Right atrium auricular region (tissue), 2 donors: ENCODE measurements around the gene FKRP. TPM values are rescaled to one million over a fixed set of nuclear protein-coding genes. Genes with fewer than 3 reads are reported as not detected.
"Not testable (repeated sequence)": the region's sequence is repeated elsewhere in the genome, so short reads cannot be mapped to it uniquely, and the experiment has no call there.

Experiments used
- DNase-seq: peaks from one replicate; pipeline ENCODE4 v3.0.0-alpha.2; 2019; ENCODE audit warnings: low spot score
- H3K27ac ChIP-seq, 2 donors: fragments of 200-600 bp; sonication (generic); 1 replicate in 1 of 2; 2 replicates in 1 of 2; pipeline ENCODE4 v1.5.1; 2016 to 2019
- H3K27me3 ChIP-seq, 2 donors: fragments of 200-600 bp; sonication (generic); one replicate each; pipeline versions ENCODE4 v1.5.1 to v1.6.0; 2017 to 2019
- H3K36me3 ChIP-seq: fragments of 200-600 bp; sonication (generic); one replicate; pipeline ENCODE4 v1.5.1; 2016
- H3K4me1 ChIP-seq, 2 donors: fragments of 200-600 bp; sonication (generic); one replicate each; pipeline versions ENCODE4 v1.5.1 to v1.6.0; 2017 to 2019
- H3K4me3 ChIP-seq, 2 donors: fragments of 200-600 bp; sonication (generic); 1 replicate in 1 of 2; 2 replicates in 1 of 2; pipeline ENCODE4 v1.5.1; 2017 to 2019; ENCODE audit warnings: mild to moderate bottlenecking in 1 of 2, moderate library complexity in 1 of 2
- H3K9me3 ChIP-seq, 2 donors: fragments of 200-600 bp; sonication (generic); one replicate each; pipeline ENCODE4 v1.5.1; 2019
- total RNA-seq, 2 donors: library from RNA; depleted of rRNA; stranded (reverse); fragments of >200 nt; gene quantifications; one replicate each; pipeline ENCODE4 v1.1.0, GENCODE V29; 2016
- TF ChIP-seq, protein P1 (sequence below), 2 donors: fragments of 200-600 bp; sonication (generic); IDR thresholded peaks; one replicate each; pipeline ENCODE4 v1.5.1; 2019; ENCODE audit warnings: antibody characterized with exemption in 2 of 2

FKRP gene
- total RNA-seq, 2 donors from 2014 or later, result 20.3 to 23.8 TPM

DNA sequence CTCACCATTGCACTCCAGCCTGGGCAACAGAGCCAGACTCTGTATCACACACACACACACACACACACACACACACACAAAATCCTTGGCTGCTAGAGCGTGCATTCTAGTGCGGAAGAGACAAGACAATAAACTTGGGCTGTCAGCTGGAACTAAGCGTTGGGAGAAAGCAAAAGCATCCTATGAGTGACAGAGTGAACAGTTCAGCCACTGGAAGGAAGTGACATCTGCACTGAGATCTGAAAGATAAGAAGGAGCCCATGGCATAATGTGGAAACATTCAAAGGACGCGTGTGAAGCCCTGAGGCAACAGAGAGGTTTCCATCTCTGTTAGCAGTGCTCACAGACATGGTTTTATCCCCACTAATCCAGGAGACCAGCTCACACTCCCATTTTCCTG, 46.1 kb downstream of the FKRP start:
- H3K27me3 ChIP-seq, result no peaks in the 10 kb centered on the region
- no peaks in the 10 kb centered on the region for H3K9me3 ChIP-seq
- H3K27ac ChIP-seq, result no peak overlapping the region
- TF ChIP-seq, protein P1, sequence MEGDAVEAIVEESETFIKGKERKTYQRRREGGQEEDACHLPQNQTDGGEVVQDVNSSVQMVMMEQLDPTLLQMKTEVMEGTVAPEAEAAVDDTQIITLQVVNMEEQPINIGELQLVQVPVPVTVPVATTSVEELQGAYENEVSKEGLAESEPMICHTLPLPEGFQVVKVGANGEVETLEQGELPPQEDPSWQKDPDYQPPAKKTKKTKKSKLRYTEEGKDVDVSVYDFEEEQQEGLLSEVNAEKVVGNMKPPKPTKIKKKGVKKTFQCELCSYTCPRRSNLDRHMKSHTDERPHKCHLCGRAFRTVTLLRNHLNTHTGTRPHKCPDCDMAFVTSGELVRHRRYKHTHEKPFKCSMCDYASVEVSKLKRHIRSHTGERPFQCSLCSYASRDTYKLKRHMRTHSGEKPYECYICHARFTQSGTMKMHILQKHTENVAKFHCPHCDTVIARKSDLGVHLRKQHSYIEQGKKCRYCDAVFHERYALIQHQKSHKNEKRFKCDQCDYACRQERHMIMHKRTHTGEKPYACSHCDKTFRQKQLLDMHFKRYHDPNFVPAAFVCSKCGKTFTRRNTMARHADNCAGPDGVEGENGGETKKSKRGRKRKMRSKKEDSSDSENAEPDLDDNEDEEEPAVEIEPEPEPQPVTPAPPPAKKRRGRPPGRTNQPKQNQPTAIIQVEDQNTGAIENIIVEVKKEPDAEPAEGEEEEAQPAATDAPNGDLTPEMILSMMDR (IDR thresholded peaks at IDR 0.05), result no peak
- no peaks in the 10 kb centered on the region for H3K36me3 ChIP-seq
- peaks cover 0 to 15% of the 10 kb centered on the region in 2 donors for H3K4me1 ChIP-seq
- no peak for DNase-seq
- H3K4me3 ChIP-seq, result no peak overlapping the region

DNA sequence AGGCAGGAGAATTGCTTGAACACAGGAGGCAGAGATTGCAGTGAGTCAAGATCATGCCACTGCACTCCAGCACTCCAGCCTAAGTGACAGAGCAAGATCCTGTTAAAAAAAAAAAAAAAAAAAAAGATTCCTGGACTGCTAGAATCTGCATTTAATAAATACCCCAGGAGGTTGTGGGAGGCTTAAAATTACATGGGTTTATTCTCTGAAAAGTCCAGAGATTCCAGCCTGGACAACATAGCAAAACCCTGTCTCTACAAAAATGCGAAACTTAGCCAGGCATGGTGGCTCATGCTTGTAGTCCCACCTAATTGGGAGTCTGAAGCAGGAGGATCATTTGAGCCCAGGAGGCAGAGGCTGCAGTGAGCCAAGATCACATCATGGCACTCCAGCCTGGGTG, 52.0 kb downstream of the FKRP start:
- DNase-seq, result no peak
- no peaks in the 10 kb centered on the region for H3K9me3 ChIP-seq
- H3K36me3 ChIP-seq, result no peaks in the 10 kb centered on the region
- H3K27ac ChIP-seq, result no peak overlapping the region
- no peak overlapping the region for H3K4me3 ChIP-seq
- TF ChIP-seq, protein P1 (IDR thresholded peaks at IDR 0.05), result no peak
- H3K4me1 ChIP-seq, result peaks cover 0 to 6% of the 10 kb centered on the region in 2 donors
- H3K27me3 ChIP-seq, result no peaks in the 10 kb centered on the region

DNA sequence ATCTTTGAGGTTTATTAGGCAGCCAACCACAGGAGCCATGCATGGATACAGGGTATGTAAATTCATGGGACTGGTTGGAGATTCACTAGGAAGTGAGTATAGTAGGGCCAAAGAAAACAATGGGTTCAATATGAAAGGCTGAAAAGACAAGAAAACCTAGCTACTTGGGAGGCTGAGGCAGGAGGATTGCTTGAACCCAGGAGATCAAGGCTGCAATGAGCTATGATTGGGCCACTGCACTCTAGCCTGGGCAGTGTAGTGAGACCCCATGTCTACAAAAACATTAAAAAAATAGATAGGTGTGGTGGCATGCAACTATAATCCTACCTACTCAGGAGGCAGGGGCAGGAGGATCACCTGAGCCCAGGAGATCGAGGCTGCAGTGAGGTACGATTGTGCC, 52.9 kb downstream of the FKRP start:
- no peaks in the 10 kb centered on the region for H3K36me3 ChIP-seq
- H3K4me1 ChIP-seq, result peaks cover 0 to 6% of the 10 kb centered on the region in 2 donors
- DNase-seq, result no peak
- H3K27me3 ChIP-seq, result no peaks in the 10 kb centered on the region
- H3K4me3 ChIP-seq, result no peak overlapping the region
- TF ChIP-seq, protein P1 (IDR thresholded peaks at IDR 0.05), result no peak
- no peaks in the 10 kb centered on the region for H3K9me3 ChIP-seq
- H3K27ac ChIP-seq, result no peak overlapping the region

DNA sequence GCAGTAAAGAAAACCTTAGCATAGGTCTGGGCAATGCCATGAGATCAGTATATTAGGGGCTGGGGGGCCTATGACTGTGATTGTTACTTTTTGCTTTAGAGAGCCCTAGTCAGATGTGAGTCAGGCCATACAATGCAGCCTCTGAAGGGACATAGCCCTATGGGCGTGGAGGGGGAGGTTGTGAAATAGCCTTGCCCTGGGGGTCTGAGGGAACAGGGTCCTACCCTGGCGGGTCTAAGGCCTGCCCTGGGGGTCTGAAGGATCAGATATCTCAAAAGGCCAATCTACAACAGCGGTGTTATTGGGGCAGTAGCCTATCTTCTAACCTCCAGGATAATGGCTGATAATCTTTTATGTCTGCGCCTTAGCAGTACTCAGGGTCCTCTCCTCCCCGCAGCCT, 56.3 kb downstream of the FKRP start:
- no peak for DNase-seq
- TF ChIP-seq, protein P1 (IDR thresholded peaks at IDR 0.05), result no peak
- H3K4me1 ChIP-seq, result no peaks in the 10 kb centered on the region

DNA sequence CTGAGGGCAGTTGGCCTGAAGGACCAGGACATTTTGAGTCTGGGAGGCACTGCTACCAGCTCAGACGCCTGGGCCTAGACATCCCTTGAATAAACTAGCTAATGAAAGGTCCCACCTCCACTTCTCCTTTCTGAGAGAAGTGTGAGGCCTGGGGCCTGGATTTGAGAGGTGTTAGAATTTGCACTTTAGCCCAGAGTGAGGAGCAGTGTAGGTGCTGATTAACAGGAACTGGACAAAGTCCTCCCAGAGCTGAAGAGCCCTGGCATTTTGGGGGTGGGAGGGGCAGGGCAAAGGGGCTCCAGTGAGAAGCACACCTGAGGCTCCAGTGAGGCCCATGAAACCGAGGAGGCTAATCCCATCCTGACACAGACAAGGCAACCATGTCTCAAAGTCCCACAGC, 57.7 kb downstream of the FKRP start:
- Histone ChIP-seq H3K4me1 (no peaks in the 10 kb centered on the region), H3K27me3 (no peaks in the 10 kb centered on the region), H3K4me3 (no peak overlapping the region), H3K9me3 (no peaks in the 10 kb centered on the region), H3K27ac (peak overlapping the region in 1 of 2 donors; percentile 53), H3K36me3 (no peaks in the 10 kb centered on the region)
- DNase-seq, result no peak
- TF ChIP-seq, protein P1 (IDR thresholded peaks at IDR 0.05), result no peak

More for the DNA sequence above, 56.3 kb downstream of the FKRP start:
- no peaks in the 10 kb centered on the region for H3K9me3 ChIP-seq
- H3K27ac ChIP-seq, result no peak overlapping the region
- no peaks in the 10 kb centered on the region for H3K36me3 ChIP-seq
- H3K27me3 ChIP-seq, result no peaks in the 10 kb centered on the region
- H3K4me3 ChIP-seq, result no peak overlapping the region

DNA sequence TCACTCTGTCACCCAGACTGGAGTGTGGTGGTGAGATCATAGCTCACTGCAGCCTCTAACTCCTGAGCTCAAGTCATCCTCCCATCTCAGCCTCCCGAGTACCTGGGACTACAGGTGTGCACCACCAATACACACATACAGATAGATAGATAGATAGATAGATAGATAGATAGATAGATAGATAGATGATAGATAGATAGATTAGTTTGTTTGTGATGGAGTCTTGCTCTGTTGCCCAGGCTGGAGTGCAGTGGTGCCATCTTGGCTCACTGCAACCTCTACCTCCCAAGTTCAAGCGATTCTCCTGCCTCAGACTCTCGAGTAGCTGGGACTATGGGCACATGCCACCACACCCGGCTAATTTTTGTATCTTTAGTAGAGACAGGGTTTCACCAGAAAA, 58.6 kb downstream of the FKRP start:
- not testable (repeated sequence) for H3K36me3 ChIP-seq, H3K4me1 ChIP-seq, DNase-seq, H3K4me3 ChIP-seq, H3K27ac ChIP-seq, H3K9me3 ChIP-seq, H3K27me3 ChIP-seq
